CD4-positive, alpha-beta T cell treated with Interleukin-2 at 100 ng/mL for 4 hours (primary cell): ENCODE measurements around the gene STKLD1.
"Not testable (repeated sequence)": the region's sequence is repeated elsewhere in the genome, so short reads cannot be mapped to it uniquely, and the experiment has no call there.

Experiments
- DNase-seq: peaks from one replicate; pipeline ENCODE4 v3.0.0-alpha.2; 2020; ENCODE audit warnings: low spot score

Gene STKLD1

DNA sequence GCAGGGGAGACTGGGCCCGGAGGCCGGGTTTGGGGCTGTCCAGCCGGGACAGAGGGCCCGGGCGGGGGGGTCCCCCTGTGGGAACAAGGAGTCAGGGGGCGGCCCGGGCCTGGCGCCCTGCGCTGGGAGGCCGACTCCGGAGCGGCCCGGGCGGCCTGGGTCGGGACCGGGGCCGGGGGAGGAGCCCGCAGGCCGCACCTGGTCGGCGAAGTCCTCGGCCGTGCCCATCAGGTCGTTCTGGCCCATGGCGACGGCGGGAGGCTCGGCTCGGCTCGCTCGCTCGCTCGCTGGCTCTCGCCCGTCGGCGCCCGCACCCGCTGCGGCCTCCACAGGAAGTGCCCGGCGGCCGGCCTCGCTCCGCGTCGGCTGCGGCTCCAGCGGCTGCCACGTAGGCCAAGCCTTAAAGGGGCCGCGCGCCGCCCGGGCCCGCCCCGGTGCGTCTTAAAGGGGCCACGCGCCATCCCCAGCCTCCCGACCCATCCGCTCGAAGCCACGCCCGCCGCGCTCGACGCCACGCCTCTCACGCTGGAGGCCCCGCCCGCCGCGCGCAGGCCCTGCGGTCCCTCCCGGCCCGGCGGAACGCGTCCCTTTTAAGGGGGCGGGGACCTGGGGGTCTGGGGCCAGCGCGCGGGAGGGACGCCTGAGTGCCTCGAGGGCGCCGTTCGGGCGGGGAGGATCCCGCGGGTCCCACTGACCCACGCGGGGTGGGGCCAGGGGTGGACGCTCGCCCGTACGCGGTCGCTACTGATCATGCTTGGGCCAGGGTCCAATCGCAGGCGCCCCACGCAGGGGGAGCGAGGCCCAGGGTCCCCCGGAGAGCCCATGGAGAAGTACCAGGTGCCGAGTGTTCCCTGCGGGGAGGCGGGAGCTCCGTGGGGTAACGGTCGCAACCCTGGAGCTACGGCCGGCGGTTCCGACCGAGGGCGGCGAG lies at the start of gene STKLD1, which contains the start of gene SURF4:
Gene STKLD1, plus strand, starts transcription at position 643 of the 931 bp plus-strand sequence. Its CDS starts 108 bp downstream, at position 751.
Gene SURF4, minus strand, starts transcription at position 337 of the 931 bp plus-strand sequence. Its CDS starts 91 bp downstream, at position 246.
- DNase-seq: peak; percentile 95

DNA sequence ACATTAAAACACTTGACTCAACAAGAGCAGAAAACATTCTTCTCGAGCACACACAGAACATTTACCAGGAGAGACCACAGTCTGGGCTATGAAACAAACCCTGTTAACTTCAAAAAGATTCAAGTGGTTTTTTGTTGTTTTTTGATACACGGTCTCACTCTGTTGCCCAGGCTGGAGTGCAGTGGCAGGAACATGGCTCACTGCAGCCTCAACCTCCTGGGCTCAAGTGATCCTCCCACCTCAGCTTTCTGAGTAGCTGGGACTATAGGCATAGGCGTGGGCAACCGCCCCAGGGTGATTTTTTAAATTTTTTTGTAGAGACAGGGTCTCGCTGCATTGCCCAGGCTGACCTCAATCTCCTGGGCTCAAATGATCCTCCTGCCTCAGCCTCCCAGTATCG lies 49.1 kb upstream of the STKLD1 start:
- not testable (repeated sequence) for DNase-seq

DNA sequence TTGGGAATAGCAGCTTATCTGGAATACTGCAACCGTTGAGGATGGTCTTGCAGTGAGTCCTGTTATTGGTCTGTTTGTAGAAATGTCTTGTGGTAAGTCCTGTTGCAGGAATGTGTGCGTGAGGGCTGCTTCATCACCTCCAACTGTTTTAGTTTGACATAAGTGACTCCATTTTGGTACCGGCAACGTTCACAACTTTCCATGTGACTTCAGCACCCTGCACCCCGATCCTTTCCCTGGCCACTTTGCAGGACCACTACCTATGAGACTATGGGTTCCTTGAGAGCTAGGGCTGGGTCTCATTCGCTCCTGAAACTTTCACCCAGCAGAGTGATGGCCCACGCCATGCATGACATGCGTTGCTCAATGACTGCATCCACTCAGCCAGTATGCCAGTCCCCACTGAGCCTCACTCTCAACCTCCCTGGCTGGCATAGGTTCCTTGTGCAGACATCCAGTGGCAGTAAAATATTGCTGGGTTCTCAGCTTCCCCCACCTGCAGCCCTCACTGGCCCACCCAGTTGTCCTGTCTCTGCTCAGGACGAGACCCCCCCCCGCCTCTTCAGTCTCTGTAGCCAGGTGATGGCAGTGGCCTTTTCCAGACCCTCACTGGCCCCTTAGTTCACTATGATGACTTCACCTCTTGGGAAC lies 48.2 kb upstream of the STKLD1 start:
- DNase-seq: no peak

DNA sequence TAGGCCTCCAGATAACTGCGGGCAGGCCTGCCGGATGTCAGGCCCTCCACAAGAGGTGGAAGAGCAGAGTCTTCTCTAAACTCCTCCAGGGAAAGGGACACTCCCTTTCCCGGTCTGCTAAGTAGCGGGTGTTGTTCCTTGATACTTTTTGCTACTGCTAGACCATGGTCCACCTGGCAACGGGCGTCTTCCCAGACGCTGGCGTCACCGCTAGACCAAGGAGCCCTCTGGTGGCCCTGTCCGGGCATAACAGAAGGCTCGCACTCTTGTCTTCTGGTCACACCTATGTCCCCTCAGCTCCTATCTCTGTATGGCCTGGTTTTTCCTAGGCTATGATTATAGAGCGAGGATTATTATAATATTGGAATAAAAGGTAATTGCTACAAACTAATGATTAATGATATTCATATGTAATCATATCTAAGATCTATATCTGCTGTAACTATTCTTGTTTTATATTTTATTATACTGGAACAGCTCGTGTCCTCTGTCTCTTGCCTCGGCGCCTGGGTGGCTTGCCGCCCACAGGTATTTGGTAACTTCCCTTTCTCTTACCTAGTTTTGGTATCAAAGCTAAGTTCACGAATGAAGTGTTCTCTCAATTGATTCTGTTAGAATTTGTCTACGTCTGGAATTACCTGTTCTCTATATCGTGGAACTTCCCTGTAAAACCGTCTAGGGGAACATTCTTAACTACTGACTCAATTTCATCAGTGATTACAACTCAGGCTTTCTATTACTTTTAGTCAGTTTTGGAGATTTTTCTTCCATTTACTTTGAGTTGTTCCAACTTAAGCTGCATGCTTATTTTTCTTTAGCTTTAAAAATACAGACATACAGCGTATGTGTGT lies 46.6 kb upstream of the STKLD1 start:
- not testable (repeated sequence) for DNase-seq

DNA sequence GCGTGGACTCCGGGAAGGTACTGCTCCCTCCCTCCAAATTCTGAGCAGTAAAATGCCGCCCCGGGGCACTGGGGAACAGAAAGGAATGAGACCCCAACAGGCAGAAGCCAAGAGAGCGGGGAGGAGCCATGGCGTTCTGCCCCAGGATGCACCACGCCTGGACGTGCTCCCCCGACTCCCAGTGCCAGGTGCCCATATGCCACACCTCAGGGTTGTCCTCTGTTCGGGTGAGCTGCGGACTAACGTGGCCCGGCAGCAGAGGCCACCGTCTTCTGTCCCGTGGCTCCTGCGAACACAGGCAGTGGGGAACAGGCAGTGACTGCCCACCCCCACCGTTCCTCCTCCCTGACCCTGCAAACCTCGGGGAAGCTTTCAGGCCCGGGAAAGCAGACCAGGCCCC lies 44.9 kb upstream of the STKLD1 start:
- no peak for DNase-seq

DNA sequence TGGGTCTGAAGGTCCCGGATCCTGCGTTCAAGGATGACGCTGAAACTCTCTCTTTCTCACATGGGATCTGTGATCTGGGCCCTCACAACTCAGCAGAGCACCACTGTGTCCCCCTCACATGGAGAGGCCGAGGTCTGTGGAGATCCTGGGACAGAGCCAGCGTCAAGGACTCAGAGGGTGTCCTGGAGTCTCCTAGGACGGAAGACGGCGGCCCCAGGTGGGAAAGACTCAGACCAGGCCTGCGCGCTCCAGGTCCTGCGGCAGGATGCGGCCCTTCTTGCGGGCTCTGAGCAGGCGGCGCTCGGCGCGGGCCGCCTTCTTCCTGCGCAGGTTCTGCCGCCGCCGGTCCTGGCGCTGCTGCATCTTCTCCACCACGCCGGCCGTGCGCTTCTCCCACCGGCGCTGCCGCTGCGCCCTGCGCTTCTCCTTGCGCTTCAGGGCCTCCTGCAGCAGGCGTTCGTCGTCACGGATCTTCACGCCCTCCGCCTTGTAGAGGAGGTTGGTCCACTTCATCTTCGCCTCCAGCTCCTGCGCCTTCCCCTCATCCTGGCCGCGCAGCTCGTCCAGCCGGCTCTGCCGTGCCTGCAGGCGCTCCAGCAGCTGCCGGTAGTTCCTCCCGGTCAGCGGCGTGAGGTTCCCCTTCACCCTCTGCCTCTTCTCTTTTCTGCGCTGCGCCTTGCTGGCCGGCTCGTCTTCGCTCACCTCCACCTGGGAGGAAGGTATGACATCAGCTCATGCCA lies 44.4 kb upstream of the STKLD1 start:
- DNase-seq: no peak

DNA sequence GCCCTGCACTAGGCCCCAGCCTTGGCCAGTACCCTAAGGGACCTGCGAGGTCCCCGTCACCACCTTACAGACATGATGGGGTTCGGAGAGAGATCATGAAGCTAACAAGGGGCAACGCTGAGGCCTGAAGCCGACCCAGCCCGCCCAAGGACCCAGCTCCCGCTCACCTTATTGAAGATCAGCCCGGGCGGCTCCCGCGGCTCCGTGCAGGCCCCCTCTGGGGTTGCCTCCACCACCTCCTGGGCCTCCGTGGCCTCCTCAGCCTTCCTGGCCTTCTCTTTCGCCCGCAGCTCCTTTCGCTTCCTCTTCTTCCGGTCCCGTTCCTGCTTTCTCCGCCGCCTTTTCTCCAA lies 43.8 kb upstream of the STKLD1 start:
- no peak for DNase-seq

DNA sequence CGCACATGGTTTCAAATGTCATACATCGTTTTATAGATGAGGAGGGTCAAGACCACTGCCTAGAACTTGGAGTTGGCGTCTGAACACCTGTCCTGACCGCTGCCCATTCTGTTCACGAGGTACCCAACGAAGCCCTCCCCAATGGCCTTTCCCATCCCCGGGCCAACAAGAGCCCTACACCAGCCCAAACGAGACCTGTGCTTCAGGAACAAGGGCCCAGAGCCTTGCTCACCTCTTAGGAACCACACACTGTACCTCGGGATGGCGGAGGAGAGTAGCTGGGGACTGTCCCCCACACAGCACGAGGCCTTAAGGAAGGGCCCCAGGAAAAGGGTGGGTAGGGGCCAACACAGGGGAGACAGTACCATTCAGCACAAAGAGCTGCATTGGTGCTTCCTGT lies 43.2 kb upstream of the STKLD1 start:
- no peak for DNase-seq

DNA sequence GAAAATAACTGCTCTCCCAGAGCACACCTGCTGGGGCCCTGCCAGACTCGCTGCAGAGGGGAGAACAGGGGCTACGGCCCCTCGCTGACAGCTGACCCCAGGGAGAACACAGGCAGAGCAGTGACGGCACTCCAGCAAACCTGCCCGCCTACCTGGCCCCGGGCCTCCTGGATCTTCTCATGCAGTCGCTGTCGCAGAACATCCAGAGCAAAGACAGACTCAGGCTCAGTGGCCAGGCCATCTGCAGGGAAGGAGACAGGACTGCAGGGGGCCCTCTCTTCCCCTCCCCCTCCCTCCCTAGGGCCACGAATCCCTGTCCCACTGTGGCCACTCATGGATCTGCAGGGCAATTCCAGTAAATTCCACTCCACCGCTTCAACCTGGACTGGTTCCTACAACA lies 42.6 kb upstream of the STKLD1 start:
- no peak for DNase-seq

DNA sequence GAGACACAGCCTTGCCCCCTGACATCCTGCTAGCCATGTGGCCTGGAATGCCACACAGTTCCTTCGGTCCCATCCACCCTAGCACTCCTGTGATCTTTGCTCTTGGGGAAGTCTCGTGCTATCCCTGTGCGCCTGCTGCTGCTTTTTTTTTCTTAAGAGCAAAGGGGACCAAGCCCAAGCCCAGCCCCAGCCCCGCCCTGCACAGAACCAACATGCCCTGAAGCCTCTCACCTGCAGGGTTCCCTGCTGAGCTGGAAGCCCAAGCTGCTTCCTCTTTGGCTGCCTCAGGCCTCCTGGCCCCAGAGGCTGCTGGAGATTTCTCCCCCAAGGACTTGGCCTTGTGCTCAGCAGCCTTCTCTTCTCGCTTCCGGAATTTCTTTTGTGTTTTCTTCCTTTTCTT lies 42.0 kb upstream of the STKLD1 start:
- no peak for DNase-seq

DNA sequence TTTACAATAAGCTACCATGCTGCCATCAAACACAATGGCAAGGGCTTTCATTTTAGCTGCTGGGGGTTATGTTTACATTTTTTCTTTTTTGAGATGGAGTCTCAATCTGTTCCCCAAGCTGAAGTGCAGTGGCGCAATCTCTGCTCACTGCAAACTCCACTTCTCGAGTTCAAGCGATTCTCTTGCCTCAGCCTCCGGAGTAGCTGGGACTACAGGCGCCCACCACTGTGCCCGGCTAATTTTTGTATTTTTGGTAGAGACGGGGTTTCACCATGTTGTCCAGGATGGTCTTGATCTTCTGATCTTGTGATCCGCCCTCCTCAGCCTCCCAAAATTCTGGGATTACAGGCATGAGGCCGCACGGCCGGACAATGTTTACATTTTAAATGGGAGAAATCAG lies 41.3 kb upstream of the STKLD1 start:
- DNase-seq: not testable (repeated sequence)

DNA sequence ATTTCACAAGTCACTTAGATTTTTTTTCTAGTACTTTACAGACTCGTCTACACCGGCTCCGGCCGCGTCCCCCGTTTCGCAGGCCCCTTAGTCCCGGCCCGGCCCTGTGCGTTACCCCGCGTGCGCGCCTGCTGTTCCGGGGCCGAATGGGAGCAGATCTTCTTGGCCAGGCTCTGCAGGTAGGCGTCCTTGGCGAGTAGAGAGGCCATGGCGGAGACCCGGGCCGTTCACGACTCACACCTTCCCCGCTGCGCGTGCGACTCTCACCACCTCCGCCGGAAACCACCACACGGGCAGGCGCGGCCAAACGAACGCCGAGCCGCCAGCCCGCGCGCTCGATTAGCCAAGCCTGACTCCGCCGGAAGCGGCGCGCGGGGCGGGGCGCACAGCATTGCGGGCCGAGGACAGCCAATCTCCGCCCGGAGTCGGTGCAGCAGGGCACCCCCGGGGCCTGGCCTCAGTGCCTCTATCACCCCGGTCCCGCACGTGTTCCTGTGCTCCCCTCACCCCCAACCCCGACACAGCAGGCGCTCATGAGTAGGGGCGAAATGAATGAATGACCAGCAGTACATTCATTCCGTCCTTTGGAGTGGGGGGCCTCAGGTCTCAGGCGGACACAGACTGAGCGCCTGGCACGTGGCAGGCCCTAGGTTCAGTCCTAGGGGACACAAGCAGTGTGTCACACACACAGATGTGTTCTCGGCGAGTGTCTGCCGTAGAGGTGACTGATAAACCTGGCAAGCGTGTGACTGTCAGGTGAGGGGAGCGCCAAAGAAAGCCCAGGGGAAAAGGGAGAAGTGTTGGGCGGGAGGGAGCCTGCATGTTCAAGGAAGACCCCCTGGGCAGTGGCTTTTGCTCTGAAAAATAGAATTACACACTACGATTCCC lies 40.0 kb upstream of the STKLD1 start, which contains the start of gene SURF6:
Gene SURF6, minus strand, starts transcription at position 265 of the 888 bp plus-strand sequence. Its CDS starts 56 bp downstream, at position 209.
- DNase-seq: peak; percentile 93

DNA sequence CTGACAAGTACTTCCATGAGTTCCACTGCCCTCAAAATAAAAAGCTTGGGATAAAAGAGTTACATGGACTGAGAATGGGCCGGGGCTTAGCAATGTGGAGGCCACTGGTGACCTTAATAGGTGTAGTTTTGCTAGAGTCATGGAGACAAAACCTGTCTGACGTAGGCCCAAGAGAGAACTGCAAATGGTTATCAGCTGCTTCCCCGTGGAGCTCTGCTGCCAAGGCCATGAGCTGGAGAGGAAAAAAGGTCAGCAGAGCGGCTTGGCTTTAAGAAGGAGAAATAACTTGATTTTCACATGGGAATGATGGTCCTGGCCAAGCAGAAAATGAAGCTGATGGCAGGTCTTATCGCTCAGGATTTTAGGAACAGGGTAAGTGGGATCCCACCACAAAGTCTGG lies 36.5 kb upstream of the STKLD1 start:
- no peak for DNase-seq

DNA sequence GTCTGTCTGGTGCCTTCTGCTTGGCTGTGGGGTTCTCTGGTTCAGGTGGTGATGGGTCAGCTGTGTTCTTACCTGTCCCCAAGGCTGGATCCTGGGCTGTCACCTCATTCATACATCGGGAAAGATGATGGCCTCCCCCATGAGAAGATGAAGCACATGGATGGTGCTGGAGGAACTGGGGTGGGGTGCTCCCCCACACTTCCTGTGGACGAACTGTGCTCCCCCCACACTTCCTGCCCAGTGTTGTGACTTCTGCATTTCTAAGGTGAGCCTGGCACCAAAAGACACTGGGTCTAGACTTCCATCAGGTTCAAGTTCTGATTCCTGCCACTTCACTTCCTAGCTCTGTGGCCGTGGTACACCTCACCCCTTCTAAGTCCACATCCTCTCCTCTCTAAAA lies 35.9 kb upstream of the STKLD1 start:
- no peak for DNase-seq

DNA sequence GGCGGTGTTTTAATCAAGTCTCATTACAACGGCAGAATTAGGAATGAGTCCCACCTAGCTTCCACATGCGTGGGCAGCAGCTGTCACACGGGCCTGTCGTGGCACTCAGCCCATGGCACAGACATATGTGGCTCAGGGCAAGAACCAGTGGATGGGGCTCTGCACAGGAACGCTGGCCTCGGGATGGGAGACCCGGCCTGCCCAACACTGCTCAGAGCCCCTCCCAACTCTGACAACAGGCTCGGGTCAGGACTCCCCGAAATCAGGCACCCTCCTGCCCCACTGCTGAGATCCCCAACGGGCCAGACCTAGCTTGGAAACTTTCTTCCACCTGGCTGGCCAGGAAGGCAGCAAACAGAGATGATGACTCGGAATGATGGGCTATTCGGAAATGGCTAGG lies 35.2 kb upstream of the STKLD1 start:
- no peak for DNase-seq

DNA sequence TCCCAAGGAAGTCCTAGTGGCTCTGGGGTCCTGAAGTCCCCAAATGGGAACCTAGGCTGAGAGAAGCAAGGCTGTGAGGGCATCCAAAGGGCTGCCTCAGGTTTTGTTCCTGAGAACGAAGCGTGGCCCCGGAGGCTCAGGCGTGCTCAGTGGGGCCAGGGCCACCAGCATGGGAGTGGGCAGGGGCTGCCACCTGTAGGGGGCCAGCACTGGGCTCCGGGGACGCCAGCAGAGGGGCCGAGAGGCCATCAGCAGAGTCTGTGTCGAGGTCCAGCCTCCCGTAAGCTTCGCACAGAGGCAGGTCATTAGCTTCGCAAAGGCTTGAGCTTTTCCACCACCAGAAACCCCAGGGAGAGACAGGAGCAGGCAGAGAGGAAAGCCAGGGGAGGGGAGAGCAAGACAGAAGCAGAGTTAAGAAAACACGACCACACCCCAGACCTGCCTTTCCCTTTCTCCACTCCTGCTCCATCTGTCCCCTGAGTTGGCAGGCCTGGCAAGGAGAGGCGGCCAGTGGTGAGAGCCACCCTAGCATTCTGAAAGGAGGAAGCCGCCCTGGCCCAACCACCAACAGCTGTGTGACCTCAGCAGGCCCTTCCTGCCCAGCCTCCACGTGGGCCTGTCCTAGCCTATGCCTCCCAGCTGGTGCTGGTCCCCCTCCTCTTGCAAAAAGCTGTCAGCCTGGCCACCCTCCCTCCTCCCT lies 34.6 kb upstream of the STKLD1 start:
- no peak for DNase-seq

DNA sequence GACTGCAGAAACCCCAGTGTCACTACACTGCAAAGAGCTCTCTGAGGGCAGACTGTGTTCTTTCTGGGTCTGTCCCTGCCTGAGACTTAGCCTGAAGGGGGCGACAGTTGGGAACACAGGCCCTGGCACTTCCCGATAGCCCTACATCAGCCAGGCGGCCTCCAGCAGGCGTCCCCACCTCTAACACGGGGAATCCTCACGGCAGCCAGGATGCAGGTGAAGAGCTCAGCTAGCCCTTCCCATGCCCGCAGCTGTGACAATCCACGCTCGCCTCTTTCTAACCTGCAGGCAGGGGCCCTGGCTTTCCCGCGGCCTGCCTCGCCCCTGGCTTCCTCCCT lies 34.1 kb upstream of the STKLD1 start:
- DNase-seq: no peak

DNA sequence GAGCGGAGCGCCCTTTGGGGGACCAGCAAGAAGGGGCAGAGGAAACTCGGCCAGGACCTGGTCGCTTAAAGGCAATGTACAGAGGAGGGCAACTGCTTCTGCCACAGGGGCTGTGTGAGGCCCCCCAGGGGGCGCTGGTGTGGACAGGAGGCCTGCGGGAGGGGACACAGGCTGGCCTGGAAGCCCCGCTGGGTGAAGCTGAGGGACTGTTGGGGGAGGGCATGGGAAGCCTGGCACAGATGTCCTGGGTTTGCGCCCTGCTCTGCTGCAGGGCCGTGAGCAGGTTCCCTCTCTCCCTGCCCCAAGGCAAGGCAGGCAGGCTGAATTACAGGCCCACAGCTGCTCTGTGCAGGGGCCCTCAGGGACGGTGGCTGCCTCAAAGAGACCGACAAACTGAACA lies 33.6 kb upstream of the STKLD1 start:
- DNase-seq: no peak

DNA sequence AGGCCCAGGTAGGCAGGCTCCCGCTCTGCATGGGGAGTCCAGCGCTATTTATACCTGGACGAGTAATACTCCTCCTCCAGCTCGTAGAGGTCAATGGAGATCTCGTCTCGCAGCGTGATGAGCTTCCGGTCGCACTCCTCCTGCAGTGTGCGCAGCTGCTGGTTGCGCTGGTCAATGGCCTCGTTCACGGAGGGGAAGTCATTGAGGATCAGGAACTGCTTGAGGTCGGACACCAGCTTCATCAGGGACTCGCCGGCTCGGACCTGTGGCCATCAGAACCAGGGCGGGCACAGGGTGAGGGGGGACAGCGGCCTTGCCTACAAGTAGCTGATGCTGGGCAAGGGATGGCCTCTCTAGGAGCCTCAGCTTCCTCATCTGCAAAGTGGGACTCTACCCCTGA lies 32.1 kb upstream of the STKLD1 start:
- no peak for DNase-seq

DNA sequence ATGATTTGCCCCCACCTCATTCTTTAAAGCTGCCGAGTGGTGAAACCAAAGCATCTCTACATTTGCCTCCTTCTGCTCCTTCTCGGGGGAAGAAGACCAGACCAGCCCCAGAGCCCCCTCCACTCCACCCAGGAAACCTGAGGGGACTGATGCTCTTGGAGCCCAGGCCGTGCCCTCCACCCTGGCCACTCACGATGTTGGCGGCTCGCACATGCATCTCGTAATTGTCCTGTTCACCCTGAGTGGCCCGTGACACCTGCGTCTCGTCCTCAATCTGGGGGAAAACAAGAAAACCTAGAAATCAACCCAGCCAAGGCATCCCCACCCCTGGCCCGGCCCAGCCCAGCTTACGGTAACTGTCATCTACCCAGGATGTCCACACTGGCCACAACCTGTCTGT lies 31.2 kb upstream of the STKLD1 start:
- DNase-seq: no peak
